AG10803 (cell line): ENCODE data around the gene TSPAN8.
"Not testable (repeated sequence)": the region's sequence is repeated elsewhere in the genome, so short reads cannot be mapped to it uniquely, and the experiment has no call there.

Experiments used
- DNase-seq: peaks from one replicate; pipeline ENCODE4 v3.0.0; 2010; ENCODE audit warnings: low read depth
- H3K4me3 ChIP-seq: 2 replicates; pipeline ENCODE4 v1.5.1; 2011; ENCODE audit warnings: mild to moderate bottlenecking, low read length, control low read depth
- CTCF ChIP-seq: conservative IDR thresholded peaks from 2 replicates; pipeline ENCODE4 v1.5.1; 2011; ENCODE audit warnings: mild to moderate bottlenecking, low read length, control low read depth, inconsistent platforms

The TSPAN8 gene

DNA sequence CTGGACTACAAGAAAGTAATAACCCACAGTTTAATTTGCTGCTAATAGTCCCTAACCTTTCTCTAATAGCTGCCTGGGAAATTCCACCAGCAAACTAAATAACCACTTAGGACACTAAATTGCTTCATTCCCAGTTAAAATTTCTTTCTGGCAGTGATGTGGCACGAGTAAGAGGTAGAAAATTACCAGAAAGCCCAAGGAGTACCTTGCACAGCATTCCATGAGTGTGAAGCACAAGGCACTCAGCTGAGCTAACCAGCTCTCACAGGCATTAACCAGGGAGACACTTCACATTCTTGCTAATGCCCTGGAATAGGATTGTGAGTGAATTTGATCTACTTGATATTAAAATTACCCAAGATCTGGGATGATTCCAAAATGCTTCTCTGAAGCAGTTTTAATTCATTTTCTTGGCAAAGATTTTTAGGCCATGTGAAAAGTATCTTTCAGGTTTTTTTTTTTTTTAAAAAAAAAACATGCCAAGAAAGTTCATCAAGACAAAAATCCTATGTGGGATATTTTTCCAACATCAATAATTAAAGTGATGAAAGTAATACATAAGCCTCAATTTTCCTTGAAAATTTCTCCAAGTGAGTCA lies 29.5 kb downstream of the TSPAN8 start:
- no peak overlapping the region for H3K4me3 ChIP-seq
- peak; percentile 1 for DNase-seq
- no peak for TF ChIP-seq CTCF

DNA sequence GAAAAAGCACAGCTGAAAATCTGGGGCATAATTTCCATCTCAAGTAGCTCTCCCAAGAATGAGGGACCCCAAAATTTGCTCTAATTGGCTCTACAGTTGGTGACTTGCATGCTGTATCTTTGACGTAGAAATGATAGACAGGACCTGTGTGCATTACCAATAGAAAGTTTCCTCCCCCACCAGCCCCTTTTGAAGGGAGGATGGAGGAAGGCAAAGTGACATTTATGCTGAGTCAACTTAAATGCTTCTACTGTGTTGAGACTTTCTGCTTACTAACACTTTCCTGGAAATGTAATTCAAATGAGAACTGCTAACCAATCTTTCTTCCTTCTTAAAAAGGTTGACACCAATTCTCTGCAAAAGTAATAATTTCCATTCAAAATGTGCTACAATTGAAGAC lies 31.9 kb downstream of the TSPAN8 start:
- H3K4me3 ChIP-seq = no peak overlapping the region
- no peak for DNase-seq
- TF ChIP-seq CTCF = no peak

DNA sequence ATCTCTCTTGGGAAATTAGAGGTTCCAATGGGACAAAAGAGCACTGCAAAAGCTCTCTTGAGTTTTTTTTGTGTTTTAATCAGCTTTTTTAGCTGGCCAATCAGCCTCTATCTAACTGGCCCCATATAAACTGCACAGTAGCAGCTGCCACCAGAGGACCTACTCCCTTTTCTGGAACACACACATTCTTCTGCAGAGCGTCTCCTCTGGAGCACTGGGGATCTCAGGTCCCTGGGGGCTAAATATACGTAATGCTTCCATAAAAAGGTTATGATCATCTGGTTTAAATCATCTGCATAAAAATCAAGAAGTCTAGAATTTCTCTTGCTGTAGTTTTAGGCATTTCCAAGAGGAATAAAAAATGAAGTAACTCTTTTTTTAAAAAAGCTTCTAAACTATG lies 32.3 kb downstream of the TSPAN8 start:
- DNase-seq = no peak
- H3K4me3 ChIP-seq = no peak overlapping the region
- TF ChIP-seq CTCF = no peak

DNA sequence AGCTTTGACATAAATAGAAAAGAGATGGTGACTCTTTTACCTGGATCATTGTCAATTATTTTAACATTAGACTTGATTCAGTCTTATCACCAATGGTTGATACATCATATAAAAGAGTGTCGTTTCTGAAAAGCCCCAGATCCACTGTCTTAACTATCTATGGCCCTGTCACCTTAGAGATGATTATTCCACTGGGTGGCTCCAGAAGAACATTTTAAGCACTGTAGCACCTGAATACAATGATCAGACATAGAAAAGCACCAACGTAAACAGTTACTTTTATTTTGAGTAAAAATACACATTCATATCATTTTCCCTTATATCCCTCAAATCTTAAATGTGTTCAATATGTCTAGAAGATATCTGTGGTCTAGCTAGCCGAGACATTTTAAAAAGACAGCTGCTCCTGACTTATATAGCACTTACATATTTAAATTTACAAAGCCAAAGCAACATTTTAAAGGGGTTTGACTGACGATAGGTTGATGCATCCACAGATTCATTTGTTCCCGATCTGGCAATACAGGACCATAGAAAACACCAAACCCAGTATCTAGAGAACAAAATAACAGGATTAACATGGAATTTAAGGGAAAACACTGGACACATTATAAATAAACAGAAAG lies 32.9 kb downstream of the TSPAN8 start:
- DNase-seq = no peak
- no peak for TF ChIP-seq CTCF
- no peak overlapping the region for H3K4me3 ChIP-seq

GRCh38 chr12:71113148-71113547 lies 44.7 kb downstream of the TSPAN8 start:
- DNase-seq, H3K4me3 ChIP-seq: not testable (repeated sequence)

DNA sequence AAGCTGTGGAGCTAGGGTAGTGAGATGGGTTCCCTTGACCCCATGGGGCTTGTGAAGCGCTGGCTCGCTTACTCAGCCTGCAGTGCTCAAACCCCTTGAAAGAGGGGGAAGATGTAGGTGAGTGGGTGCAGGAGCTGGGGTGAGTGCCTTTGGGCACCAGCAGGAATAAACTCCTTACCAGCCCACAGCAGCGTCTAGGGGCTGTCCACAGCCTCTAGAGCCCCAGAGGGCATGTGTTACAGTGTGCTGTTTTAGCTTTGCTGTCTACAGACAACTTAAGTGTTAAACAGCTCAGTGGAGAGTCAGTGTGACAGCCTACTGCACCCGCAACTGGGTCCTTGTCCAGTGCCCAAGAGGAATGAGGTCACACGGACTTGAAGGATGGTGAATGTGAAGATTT lies 48.0 kb downstream of the TSPAN8 start:
- no peak for TF ChIP-seq CTCF
- no peak overlapping the region for H3K4me3 ChIP-seq
- DNase-seq = no peak

GRCh38 chr12:71108355-71108754 lies 49.4 kb downstream of the TSPAN8 start:
- DNase-seq = no peak
- TF ChIP-seq CTCF = no peak
- H3K4me3 ChIP-seq = no peak overlapping the region
